HG03354 (cell line): ENCODE measurements around the gene SARS2.

Experiments
- ATAC-seq: cut with Tn5 transposase; IDR thresholded peaks from one replicate; pipeline ENCODE4 v1.9.1; 2021; ENCODE audit warnings: mild to moderate bottlenecking; ENCODE audit not compliant: unreplicated experiment, poor library complexity, severe bottlenecking

SARS2 gene

DNA sequence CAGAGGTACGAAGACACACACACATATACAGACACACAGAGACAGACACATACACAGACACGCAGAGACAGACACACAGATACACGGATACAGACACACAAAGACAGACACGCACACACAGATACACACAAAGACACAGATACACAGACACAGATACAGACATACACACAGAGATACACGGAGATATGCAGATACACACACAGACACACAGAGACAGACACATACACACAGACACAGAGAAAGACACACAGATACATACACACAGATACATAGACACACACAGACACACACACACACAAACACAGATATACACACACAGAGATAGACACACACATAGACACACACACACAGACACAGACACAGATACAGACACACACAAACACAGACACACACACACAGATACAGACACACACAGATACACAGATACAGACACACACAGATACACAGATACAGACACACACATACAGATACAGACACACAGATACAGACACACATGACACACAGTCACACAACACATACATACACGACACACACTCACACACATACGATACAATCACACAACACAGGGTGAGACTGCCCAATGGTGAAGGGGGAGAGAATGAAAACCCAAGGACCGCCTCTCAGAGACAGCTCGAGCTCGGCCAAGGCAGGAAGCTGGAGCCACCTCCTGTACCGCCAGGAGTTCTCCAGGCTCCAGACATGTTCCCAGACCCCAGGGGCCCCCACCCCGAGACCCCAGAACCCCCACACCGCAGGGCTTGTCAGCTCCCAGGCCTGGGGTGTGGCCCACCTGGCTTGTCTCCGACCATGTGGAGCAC is 9.8 kb downstream of the SARS2 start:
- ATAC-seq: no peak

DNA sequence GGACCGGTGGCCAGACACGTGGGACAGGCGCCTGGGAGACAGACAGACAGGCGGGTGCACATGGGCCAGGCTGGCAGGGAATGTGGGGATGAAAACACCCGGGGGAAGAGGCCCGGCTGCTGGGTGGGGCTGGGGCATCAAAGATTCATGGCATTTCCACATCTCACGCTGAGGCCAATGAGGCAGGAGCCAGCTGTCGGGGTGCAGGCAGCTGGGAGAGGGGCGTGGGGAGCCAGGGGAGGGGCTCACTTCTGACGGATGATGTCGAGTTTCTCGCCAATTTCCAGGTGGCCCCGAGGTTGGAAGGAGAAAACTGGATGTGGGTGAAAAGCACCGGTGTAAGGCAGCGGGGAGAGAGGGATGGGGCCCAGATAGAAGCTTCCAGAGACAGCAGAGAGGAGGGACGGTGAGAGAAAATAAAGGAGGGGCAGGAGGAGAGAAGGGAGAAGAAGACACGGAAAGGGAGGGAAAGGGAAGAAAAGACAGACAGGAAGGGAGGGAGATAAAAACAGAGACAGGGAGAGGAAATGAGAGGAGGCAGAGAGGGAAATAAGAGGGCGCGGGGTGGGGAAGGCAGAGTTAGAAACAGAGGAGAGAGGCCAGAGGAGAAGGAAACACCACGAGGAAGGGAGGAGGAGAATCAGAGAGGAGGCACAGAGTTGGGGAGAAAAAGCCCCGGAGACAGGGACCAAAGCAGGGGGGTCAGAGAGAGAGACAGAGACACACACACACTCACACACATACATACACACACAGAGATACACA is 10.5 kb downstream of the SARS2 start:
- no peak for ATAC-seq

DNA sequence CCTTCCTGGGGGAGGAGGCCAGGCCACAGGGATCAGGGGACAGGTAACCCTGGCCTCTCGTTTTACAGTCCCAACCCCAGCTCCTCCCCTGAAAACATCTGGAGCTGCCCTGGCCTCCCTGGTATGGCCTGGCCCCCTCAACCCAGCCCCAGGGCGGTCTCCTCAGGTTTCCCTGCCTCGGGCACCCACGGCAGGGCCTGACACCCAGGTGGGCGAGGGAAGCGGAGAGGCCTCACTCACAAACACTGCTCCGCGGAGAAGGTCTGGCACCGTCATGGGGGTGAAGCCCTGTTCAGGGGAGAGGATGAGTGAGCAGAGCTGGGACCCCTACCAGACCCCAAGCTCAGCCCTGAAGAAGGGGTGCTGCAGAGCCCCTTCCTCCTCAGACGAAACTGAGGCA is 12.0 kb downstream of the SARS2 start:
- ATAC-seq: no peak

DNA sequence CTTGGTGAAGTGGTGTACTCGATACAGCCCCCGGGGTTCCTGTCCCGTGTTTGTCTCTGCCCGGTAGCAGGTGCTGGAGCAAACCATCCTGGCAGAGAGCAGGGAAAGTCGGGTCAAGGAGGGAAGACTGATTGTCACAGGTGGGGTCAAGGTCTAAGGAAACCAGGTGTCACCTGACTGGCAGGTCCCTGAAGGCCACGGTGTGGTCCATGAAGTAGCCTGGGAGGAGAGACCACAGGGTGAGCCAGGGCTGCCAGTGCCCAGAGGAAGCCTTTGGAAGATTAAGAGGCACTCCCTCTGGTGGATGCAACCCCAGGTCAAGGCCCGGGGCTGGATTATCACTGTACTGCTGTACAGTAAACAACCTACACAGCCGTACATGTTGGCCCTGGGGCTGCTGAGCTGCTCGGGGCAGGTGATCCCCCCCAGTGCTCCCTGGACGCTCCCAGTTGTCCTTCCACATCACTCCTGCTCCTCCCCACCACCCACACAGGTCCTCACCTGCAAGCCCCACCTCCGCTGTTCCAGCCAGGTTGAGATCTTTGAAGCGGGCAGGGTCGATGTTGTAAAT is 12.6 kb downstream of the SARS2 start:
- ATAC-seq: no peak

DNA sequence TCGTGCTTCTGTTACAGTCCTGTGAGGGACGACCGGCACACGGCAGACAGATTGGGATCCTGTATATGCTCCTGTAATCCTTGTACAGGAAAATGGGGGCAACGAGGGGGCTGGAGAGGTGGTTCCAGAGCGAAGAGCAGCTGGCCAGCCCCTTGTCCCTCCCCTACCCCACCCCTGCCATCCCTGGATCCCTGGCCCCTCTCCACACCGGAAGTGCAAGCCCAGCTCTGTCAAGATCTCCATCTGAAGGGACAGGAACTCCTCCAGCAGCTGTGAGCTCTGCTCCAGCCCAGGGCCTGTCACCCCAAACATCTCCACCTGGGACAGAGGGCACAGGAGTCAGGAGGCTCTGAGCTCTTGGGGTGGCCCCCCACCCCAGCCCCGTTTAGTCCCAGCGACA is 13.0 kb downstream of the SARS2 start:
- no peak for ATAC-seq

DNA sequence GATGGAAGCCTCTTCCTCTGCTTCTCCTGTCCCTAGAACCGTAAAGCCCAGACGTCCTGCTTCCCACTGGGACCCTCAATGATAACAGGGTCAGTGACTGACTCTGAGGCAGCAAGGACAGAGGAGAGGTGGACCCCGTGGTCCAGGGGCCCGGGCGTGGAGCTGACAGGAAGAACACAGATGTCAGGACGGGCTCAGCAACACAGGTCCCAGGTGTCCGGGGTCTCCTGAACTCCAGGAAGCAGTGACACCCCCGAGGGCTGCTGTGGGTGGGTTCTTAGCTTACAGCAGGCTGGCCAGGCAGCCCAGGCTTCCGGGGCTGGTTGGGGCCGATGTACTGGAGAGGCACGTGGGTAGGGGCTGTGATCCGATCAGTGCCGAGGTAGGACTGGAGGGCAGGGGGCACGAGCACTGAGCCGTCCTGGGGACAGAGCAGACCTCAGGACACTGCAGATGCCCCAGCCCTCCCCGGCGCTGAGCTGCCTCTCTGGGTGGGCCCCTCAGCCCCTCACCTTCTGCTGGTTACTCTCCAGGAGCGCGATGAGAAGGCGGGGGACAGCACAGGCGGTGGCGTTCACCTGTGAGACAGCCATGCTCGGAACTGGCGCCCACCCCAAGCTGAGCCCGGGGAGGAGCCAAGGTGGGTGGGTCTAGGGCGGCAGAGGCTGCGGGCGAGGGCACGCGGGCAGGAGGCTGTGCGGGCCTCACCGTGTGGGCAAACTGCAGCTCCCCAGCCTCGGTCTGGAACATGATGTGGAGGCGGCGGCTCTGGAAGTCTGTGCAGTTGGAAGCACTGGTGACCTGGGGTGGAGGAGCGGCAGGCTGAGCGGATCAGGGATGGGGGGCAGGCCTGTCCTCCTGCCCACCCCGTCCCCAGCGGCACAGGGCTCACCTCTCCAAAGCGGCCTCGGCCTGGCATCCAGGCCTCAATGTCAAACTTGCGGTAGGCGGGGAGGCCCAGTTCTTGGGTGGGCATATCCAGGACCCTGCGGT is 14.9 kb downstream of the SARS2 start:
- ATAC-seq: no peak

DNA sequence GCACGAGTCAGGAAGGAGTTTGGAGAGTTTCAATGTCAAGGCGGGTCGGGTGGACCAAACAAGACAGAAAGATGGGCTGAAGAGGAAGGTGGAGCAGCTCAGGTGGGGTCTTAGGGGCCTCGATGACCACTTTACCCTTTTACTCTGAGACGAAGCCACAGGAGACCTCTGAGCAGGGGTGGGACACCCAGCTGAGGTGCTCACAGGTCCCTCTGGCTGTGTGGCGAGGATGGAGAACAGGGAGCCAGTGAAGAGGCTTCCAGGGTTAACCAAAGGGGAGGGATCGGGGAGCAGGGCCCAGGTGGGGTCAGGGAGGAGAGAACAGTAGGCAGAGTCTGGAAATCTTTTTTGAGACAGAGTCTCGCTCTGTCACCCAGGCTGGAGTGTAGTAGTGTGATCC is 16.6 kb downstream of the SARS2 start:
- ATAC-seq: no peak

DNA sequence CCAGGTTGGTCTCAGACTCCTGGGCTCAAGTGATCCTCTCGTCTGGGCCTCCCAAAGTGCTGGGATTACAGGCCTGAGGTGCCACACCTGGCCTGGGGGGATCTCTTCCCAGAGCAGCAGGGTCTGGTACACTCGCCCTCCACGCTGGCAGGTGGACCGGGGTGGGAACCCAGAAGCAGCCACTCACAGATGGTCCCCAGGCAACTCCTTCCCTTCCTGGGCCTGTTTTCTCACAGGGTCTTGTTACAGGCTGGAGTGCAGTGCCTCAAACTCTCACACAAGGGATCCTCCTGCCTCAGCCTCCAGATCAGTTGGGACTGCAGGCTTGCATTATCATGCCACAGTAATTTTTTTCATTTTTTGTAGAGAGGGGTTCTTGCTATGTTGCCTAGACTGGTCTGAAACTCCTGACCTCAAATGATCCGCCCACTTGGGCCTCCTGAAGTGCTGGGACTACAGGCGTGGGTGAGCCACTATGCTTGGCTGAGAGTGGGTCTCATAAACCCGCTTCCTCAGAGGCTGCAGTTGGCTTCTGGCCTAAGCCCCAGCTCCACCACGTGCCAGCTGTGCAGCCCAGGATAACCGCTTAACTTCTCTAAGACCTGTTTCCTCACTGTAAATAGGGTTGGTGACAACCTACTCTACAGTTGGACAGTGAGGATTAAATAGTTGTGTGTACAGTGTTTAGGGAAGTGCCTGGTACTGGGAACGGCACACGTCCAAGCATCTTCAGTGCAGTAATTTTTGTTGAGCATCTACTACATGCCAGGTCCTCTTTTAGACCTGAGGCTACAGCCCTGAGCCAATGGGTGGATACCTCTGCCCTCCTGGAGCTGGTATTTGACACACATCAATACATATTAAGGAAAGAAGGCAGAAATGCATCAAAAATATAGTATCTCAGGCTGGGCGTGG is 17.7 kb downstream of the SARS2 start:
- no peak for ATAC-seq

DNA sequence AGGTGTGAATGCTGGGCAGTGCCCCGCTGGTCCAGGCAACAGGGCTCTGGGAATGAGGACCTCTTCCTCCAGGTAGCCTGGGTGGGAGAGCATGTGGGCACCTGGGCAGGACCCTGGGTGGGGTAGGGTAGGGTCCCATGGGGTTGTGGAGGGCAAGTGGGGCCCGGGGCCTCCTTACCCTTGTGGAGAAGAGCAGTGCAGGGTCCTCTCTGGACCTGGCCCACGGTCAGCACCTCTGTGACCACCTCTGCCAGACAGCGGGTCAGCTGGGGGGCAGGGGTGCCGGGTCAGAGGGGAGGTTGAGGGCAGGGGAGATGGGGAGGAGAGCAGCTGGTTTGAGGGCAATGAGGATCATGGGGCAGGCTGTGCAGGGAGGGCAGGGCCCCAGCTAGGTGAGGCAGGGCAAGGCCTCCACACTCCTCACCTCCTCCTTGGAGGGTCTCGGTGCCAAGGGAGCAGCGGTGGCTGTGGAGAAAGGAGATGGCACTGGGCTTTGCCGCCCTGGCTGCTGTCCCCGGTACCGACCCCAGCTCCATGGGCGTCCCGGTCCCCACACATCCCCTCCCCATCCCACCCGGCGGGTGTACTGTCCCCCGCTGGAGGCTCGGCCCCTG is 19.1 kb downstream of the SARS2 start:
- ATAC-seq: no peak

DNA sequence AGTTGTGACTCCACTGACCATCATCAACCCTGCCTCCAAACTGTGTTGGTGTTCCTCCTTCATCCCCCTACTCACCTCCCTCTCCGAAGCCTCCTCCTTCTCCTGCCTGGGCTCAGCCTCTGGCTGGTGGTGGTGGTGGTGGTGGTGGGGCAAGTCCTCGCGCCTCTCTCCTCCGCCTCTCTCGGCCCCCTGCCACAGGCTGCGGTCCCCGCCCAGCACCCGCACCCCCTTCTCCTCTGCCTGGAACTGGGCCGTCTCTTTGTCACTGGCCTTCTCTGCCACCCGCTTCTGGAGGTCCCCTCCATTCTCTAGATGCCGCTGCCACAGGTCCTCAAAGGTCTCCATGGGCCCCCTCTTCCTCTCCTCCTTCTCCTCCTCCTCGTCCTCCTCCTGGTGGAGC is 20.1 kb downstream of the SARS2 start:
- no peak for ATAC-seq

DNA sequence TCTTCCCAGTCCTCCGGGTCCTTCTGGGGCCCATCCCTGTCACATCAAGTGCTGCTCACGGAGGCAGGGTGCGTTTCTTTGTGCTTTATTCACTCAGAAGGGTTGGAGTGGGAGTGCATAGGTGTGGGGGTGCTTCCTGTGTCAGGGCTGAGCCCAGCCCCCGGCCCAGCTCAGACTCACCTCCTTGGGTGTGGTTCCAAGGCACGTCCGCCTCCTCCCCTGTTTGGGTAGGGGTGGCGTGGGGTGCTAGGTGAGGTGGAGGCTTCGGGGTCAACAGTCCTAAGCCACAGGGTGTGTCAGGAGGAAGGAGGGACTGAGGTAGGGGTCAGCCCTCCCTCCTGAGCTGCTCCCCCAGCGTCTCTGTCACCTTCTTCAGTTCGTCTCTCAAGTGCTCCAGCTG is 21.7 kb downstream of the SARS2 start:
- no peak for ATAC-seq

DNA sequence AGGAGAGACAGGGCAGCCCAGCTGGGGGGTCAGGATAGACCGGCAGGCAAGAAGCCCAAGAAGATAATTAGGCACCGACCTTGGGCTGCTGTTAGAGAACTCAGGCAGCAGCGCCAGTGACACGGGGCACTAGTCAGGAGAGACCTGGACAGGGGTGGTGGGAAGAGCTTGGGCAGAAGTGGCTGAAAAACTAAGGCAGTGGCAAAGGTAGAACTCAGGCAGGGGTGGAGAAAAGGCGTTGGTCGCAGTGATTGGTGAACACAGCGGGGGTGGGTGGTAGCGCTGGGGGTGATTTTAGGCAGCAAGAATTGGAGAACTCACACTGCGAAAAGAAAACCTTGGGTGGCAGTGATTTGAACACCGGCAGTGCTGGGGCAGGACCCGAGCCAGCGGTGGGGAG is 22.9 kb downstream of the SARS2 start:
- no peak for ATAC-seq

DNA sequence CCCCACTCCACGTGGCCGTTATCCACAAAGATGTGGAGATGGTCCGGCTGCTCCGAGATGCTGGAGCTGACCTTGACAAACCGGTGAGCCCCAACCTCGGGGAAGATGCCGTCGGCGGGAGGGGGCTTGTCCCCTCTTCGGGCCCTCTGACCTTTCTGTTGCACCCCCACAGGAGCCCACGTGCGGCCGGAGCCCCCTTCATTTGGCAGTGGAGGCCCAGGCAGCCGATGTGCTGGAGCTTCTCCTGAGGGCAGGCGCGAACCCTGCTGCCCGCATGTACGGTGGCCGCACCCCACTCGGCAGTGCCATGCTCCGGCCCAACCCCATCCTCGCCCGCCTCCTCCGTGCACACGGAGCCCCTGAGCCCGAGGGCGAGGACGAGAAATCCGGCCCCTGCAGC is 23.3 kb downstream of the SARS2 start:
- no peak for ATAC-seq

DNA sequence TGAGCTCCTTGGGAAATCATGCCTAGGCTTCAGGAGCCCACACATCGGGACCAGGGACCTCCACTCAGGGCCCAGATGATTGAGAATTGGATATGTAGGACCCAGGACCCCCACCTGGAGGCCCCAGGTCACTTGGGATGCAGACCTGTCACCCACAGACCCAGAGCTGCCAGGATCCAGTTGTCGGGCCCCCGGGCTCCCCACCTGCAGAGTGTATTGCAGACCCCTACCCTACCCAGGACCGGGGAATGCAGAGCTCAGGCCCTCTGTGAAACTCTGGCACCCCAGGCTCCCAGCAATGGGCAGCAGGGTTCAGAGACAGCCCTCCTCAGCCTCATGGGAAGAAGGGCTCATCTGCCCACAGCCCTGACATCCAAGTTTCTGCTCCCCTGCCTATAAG is 24.9 kb downstream of the SARS2 start:
- ATAC-seq: no peak

DNA sequence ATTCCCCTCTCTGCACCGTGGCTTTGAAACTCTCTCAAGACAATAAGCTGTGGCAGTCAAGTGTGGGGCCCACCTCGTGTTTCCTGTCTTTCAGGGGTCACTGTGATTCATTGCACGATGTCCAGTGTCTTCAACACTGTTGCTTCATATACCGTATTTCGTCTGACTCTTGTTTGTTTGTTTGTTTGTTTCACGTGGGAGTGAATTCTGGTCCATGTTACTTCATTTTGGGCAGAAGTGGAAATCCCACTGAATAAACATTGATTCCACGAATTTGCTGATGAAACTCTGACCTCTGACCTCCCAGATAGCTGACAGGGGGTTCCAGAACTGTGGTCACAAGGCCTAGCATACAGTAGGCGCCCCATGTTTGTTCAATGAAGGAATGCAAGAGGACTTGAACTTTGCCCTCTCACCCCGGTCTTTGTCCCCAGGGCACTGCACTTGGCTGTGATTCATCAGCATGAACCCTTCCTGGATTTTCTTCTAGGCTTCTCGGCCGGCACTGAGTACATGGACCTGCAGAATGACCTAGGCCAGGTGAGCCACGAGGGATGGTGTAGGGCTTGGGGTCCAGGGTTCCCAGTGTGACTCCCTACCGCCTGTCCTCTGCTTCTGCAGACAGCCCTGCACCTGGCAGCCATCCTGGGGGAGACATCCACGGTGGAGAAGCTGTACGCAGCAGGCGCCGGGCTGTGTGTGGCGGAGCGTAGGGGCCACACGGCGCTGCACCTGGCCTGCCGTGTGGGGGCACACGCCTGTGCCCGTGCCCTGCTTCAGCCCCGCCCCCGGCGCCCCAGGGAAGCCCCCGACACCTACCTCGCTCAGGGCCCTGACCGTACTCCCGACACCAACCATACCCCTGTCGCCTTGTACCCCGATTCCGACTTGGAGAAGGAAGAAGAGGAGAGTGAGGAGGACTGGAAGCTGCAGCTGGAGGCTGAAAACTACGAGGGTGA is 25.7 kb downstream of the SARS2 start:
- no peak for ATAC-seq

DNA sequence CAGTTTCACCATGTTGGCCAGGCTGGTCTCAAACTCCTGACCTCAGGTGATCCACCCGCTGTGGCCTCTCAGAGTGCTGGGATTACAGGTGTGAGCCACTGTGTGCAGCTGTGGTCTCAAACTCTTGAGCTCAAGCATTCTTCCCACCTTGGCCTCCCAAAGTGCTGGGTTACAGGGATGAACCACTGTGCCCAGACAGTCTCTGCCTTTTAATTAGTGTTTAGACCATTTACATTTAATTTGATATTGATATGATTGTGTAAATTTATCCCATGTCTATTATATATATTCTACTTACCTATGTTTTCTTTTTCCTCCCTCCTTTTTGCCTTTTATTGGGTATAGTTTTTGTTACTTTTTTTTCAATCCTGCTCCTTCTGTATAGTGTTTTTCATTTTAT is 28.9 kb downstream of the SARS2 start:
- no peak for ATAC-seq

DNA sequence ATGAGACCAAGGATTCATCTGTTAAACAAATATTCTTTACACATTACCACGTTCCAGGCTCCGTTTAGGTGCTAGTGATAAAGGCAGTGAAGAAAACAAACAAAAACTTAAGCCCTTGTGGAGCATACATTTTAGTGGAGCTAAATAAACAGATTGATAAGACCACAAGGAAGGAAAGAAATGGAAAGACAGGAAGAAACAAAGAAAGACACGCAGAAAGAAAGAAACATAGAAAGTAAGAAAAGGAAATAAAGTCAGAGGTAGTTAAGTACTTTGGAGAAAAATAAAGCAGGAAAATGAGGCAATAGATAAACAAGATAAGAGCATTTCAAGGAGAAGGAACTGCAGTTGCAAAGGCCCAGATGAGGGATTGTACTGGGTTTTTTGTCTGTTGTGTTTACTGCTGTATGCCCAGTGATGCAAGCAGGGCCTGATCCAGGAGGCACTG is 29.8 kb downstream of the SARS2 start:
- no peak for ATAC-seq
